IPS-NIHi7 (cell line): ENCODE data around the gene COLEC11.
A peak's percentile ranks its signal among the peaks of the same experiment; 100 is the strongest.
"Not testable (repeated sequence)": the region's sequence is repeated elsewhere in the genome, so short reads cannot be mapped to it uniquely, and the experiment has no call there.

Experiments used
- DNase-seq: peaks from one replicate; pipeline ENCODE4 v3.0.0; 2012; ENCODE audit warnings: mixed read lengths; ENCODE audit errors: extremely low spot score

COLEC11 gene

GRCh38 chr2:3654531-3655225, 59.8 kb downstream of the COLEC11 start:
- no peak for DNase-seq

GRCh38 chr2:3655871-3656761, 61.2 kb downstream of the COLEC11 start:
- DNase-seq = no peak

GRCh38 chr2:3656762-3657721, 62.1 kb downstream of the COLEC11 start:
- DNase-seq = peak; percentile 69

- DNase-seq = no peak
Observed at GRCh38 chr2:3657881-3658280, 63.0 kb downstream of the COLEC11 start, which contains the start of gene ALLC. Gene ALLC (plus strand): TSS chr2:3658200. CDS start chr2:3671158, 12,958 bp downstream.

- no peak for DNase-seq
Observed at GRCh38 chr2:3659447-3660432, 64.8 kb downstream of the COLEC11 start.

- not testable (repeated sequence) for DNase-seq
Observed at GRCh38 chr2:3660640-3661039, 65.7 kb downstream of the COLEC11 start.

DNA sequence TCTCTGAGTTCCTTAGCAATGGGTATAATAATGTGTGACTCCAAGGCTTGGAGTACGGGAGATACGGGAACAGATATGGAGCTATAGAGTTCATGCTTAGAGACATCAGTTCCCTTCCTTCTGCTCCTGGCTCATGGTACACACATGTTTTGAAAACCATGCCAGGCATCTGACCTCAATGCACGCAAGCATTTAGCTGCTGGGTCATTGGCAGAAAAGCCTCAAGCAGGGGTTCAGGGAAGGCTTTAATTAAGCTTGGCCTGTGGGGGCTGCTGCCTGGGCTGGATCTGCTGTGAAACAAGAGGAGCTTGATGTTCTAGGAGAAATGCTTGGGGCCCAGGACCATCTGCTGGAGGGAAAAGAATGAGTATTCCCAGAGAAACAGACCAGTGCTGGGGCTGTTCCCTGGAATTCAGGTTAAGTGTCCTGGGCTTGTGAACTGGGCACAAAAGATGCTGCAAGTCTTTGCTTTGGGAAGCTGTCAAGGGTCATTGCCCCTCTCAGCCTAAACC, 66.3 kb downstream of the COLEC11 start:
- no peak for DNase-seq

DNA sequence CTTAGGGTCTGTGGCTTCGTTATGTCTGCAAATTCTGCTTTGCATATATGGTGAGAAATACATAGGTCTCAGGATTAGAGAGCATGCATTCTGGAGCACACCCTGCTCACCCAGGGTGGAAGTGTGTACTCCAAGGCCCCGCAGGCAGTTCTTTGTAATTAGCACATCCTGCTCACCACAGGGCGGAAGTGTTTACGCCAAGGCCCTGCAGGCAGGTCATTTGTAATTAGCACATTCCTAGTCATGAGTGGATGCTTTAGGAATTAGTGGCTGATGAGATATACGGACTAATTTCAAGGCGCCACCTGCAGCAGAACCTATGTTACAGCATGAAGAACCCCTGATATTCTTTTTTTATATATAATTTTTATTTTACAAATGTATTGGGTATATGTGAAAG, 67.3 kb downstream of the COLEC11 start:
- DNase-seq = no peak

DNA sequence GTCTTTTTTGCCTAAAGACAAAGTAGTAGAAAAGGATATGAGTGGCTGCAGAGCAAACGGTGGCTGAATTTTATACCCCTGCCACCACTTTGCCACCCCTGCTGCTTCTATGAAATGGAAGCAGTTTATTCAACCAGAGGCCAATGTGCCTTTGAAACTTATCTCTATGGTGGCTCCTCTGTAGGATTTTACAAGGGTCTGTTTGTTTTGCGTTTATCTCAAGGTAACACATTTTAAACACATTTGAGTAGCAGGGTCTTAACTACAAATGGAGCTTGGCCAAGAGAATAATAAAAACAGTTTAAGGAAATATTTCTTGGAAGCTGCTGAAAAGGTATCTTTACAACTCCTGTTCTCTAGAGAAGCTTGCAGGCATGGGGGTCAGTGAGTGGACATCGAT, 69.2 kb downstream of the COLEC11 start:
- DNase-seq = no peak

GRCh38 chr2:3664925-3665324, 70.0 kb downstream of the COLEC11 start:
- DNase-seq = no peak

DNA sequence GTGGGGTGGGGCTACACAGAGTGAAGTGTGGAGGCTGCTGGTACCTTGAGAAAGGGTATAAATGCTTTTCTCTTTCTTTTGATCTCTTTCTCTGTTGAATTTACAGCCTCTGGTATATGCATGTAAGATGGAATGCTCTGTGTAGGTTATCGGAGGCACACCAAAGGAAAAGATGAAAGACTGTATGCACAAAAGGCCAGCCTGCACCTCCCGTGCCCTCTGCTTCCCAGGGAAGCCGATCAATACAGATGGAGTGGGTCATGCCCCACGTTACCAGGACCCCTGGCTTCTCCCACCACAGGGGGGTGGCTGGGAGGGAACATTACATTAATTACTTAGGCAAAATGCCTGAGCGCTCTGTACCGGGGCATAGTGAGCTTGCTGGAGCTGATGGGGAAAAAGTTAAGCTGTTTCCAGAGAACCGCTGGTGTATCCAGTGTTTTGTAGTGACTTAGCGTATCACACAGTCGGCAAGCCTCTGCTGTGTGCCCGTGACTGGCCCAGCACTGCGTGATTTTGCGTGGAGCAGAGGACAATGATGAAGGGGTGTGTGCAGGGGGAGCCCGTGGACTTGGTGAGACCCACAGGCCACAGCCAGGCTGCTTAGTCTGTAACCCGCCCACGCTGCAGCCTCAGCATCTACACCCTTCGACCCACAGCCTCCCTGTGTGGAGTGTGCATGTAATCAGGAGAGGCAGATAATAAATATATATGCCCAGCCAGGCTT, 71.1 kb downstream of the COLEC11 start:
- DNase-seq = no peak

GRCh38 chr2:3666613-3666975, 71.7 kb downstream of the COLEC11 start:
- no peak for DNase-seq

DNA sequence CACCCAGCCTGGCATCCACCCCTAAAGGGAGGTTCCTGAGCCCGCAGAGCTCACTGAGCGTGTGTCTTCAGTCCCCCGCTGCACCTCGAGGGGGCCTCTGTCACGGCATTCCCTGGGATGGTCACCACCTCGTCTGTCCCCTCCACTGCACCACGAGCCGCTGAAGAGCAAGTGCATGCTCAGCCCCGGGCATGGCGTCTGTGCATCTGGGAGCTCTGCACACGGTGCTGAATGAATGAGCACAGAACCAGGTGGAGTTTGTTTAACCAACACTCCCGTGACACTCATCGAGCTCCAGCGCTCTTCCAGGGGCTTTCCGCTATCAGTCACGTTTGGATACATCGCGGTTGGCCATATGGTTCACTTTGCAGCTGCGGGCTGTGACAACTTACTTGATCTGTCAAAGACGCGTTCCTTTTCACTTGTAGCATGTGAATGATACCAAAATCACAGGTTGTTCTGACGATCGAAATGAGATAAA, 72.3 kb downstream of the COLEC11 start:
- DNase-seq = no peak

DNA sequence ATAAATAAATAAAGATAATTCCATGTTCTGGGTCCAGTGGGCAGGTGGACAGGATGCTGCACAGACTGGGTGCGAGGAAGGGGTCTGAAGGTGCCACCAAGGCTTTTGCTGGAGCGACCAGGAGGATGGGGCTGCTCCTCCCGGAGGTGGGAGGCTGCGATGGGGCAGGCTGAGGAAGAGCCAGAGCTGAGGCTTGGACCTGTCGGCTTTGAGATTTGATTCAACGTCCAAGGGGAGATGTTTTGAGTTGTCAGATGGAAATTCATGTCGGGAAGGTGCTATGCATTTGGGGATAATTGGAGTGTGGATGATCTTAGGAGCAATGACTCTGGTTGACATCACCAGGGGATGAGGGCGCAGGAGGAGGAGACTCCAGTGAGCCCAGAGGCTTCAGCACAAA, 74.7 kb downstream of the COLEC11 start:
- no peak for DNase-seq

DNA sequence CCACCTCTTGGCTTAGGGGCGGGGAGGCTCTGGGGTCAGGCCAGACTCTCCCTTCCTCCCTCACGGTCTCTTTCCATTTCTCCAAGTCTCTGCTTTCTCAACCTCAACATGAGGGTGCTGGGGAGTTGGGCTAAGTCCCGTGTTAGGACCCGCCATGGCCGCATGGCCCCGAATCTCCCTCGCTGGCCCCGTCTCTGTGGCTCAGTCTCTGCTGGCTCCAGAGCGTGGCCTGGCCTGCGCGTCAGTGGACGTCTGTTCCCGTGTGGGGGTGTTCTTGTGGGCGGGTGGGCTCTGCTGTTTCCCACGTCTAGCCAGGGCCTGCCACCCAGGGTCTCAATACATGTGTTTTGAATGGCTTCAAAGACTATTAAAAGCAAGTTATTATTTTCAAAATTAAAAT, 75.5 kb downstream of the COLEC11 start:
- DNase-seq = no peak

DNA sequence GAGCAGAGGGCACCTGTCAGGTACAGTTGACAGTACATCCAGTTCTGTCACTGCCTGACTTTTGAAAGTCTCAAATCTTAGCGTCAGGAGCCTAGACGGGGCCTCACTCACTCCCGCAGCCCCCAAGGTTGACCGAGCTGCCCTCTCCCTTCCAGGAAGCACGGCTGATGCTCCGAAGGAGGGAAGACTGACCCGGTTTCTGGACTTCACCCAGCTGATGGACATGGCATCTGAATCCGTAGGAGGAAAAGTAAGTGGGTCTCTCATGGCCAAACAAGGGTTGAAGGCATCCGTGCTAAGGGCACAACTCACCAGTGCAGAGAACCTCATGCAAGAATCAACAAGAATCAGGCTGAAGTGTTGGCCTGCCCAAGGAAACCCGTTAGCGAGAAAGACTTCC, 76.0 kb downstream of the COLEC11 start:
- no peak for DNase-seq

GRCh38 chr2:3672861-3673678, 78.2 kb downstream of the COLEC11 start:
- DNase-seq = no peak

DNA sequence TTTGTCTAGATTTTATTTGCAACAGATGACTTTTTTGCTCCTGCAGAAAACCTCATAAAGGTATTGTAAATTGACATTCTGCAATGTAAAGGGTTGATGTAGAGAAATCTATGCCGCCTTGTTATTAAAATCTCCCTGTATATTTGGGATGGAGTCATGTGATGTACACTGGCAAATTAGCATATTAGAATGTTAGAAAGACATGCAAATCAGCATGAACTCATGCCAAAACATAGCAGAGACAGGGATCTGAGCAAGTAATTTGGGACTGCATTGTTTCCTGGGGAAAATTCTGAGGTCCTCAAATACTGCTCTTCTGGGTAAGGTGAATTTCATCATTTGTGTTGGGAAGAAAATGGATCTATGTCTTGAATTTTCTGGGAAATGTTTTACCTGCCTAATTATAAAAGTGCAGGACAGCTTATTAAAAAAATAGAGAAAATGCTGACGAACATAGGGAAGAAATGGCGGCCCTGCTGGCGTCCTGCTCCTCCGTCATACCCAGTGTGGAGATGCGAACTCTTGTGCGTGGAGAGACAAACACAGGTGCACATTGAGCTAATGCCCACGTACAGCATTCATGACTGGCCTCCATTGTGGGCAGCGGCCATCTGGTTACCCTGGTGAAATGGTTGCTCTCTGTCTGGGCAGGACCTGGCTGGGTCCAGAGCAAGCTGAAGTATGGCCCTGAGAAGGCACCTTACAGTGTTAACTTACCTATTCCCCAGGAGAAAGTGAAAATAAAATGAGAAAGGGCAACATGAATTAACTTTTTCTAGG, 79.3 kb downstream of the COLEC11 start:
- DNase-seq = no peak
